GM12801 (cell line): ENCODE results near the gene PSMB3.

ENCODE experiments used
- CTCF ChIP-seq: IDR thresholded peaks from one replicate; pipeline ENCODE4 v1.5.1; 2011; ENCODE audit warnings: control low read depth; ENCODE audit not compliant: insufficient read length; ENCODE audit errors: extremely low read depth

PSMB3 gene

DNA sequence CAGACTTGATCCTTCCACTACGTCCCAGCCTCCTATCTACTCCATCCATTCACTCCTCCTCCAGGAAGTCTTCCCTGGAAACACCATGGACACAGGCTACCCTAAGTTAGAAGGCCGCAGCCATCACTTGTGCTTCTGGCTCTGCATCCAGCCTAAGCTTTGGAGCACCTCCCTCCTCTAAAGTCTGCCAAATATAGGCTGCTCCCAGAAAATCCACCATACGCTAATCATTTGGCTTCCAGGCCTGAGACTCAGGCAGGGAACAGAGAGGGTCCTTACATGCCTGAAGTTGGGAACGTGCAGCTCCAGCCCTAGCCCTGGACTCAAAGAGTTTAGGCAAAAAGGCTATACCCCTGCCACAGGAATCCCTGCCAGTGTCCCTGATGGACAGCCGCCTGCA, 11.1 kb upstream of the PSMB3 start:
- TF ChIP-seq CTCF, result no peak

DNA sequence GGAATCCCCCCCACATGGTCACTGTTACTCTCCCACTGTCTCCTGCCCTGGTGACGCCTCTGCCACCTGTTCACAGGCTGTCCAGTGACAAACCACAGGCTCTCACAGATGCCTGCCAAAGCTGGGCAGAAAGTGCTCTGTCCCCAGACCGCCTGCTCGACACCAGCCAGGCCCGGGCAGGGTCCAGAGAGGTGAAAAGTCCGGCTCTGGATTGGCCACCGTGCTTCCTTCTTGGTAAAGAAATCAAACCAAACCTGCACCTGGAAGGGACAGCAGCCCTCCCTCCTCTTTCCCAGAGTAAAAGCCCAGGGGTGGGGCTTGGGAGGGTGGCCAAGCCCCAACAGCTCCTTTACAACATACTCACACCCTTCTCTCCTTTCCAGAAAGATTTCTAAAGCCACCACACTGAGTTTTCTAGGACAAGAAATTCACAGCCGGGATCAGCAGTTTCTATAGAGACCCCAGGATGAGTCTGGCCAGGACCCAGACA, 10.6 kb upstream of the PSMB3 start:
- TF ChIP-seq CTCF, result no peak

- TF ChIP-seq CTCF, result no peak
Observed at GRCh38 chr17:38742411-38743308, 9.9 kb upstream of the PSMB3 start.

DNA sequence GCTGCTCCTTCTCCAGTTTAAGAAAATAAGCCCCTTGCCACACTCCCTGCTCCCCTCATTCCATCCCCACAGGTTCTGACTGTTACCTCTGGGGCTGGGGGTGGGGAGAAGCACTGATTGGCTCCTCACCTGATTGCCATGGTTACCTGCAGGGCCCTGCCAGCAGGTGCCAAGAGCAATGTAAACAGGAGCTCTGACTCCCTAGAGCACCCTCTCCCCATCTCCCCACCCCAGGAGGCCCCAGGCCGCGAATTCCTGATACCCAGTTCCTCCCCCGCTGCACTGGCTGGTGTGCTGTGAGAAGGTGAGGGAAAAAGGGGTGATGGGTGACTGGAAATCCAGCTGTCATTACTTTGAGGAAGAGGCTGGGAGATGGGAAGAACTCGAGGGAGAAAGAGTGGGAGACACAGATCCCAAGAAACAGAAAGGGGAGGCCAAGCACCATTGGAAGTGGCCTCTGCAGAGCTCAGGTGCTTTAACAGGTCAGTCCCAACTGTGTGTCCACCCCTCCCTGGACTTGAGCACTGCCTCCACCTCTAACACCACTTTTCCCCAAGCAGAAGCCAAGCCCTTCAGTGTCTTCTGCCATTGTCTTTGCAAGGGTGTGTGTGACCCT, 8.9 kb upstream of the PSMB3 start:
- TF ChIP-seq CTCF, result no peak

- no peak for TF ChIP-seq CTCF
Observed at GRCh38 chr17:38745545-38745944, 7.0 kb upstream of the PSMB3 start.

DNA sequence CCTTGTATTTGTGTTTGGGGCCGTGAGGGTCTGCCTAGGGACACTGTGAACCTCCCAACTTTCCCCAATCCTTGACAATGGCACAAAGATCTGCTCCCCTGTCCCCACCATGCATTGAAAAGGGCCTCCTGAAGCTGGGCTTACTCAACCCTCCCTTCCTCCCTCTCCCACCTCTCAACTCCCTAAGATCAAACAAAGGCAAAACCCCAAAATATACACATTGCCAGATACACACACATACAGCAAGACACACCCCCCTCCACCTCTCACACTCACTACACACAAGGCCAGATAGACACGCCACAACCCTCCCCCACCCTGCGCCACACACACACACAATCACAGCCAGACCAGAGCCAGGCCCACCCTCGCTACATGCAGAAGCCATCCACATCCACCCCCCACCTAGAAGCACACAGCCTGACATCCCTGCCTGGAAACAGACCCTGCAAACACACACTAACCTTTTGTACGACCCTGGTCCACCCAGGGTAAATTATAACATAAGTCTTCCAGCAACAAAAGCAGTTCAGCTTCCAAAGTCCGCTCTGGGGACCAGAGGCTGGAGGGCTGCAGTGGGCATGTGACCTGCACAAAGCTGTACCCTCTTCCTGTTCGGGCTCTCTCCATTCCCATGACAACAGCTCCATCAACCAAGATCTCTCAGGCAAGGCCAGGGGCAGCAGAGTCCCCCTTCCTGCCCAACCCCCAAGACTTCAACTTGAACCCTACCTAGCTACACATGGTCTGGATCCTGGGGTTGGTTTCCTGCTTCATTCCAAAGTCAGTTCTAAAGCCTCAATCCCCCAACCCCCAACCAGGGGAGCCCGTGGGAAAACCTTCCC, 6.3 kb upstream of the PSMB3 start:
- TF ChIP-seq CTCF, result no peak
